Kidney epithelial cell (primary cell): ENCODE data around the gene GJA3. TPM values are rescaled to one million over a fixed set of nuclear protein-coding genes. Genes with fewer than 3 reads are reported as not detected.
A peak's percentile ranks its signal among the peaks of the same experiment; 100 is the strongest.

ENCODE experiments used
- DNase-seq: peaks from one replicate; pipeline ENCODE4 v3.0.0-alpha.2; 2010; ENCODE audit warnings: low read depth
- H3K27me3 ChIP-seq: 2 replicates; pipeline ENCODE4 v1.6.0; 2011; ENCODE audit warnings: low read length; ENCODE audit not compliant: control insufficient read depth, insufficient read depth
- H3K36me3 ChIP-seq: 2 replicates; pipeline ENCODE4 v1.5.1; 2011; ENCODE audit warnings: low read length; ENCODE audit not compliant: control insufficient read depth, insufficient read depth
- H3K4me3 ChIP-seq: 2 replicates; pipeline ENCODE4 v1.5.1; 2011; ENCODE audit warnings: low read depth, mild to moderate bottlenecking, control low read depth, low read length
- total RNA-seq: library from RNA; depleted of rRNA; stranded (reverse); fragments of >200 nt; gene quantifications from 2 replicates; pipeline ENCODE4 v1.2.3, GENCODE V29; 2015
- TF ChIP-seq, protein P1 (sequence below): IDR thresholded peaks from 2 replicates; pipeline ENCODE4 v1.5.1; 2011; ENCODE audit warnings: mild to moderate bottlenecking, moderate library complexity, low read length, control low read depth, inconsistent platforms; ENCODE audit not compliant: insufficient read depth, poor library complexity, severe bottlenecking

The GJA3 gene
- total RNA-seq, 1 donor from 2014 or later, result 1.0 TPM

DNA sequence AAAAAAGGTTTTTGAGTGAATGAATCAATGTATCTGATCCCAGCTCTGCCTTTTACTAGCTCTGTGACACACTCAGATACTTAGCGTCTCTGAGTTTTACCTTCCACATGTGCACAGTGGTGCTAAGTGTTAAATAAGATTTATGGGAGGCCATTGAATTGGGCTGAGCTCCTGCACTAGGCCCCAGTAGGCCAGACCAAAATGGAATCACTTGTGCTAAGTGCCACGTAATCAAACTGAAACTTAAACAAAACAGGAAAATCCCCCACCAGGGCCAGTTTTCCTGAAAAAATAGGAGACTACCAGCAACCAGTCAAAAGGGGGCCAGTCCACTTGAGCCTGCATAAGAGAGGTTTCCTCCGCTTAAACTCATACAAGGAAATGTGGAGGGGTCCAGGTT, 40.9 kb downstream of the GJA3 start:
- TF ChIP-seq, protein P1, sequence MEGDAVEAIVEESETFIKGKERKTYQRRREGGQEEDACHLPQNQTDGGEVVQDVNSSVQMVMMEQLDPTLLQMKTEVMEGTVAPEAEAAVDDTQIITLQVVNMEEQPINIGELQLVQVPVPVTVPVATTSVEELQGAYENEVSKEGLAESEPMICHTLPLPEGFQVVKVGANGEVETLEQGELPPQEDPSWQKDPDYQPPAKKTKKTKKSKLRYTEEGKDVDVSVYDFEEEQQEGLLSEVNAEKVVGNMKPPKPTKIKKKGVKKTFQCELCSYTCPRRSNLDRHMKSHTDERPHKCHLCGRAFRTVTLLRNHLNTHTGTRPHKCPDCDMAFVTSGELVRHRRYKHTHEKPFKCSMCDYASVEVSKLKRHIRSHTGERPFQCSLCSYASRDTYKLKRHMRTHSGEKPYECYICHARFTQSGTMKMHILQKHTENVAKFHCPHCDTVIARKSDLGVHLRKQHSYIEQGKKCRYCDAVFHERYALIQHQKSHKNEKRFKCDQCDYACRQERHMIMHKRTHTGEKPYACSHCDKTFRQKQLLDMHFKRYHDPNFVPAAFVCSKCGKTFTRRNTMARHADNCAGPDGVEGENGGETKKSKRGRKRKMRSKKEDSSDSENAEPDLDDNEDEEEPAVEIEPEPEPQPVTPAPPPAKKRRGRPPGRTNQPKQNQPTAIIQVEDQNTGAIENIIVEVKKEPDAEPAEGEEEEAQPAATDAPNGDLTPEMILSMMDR, result no peak
- no peaks in the 10 kb centered on the region for H3K36me3 ChIP-seq
- peak overlapping the region; percentile 38 for H3K4me3 ChIP-seq
- DNase-seq, result no peak
- H3K27me3 ChIP-seq, result no peaks in the 10 kb centered on the region

DNA sequence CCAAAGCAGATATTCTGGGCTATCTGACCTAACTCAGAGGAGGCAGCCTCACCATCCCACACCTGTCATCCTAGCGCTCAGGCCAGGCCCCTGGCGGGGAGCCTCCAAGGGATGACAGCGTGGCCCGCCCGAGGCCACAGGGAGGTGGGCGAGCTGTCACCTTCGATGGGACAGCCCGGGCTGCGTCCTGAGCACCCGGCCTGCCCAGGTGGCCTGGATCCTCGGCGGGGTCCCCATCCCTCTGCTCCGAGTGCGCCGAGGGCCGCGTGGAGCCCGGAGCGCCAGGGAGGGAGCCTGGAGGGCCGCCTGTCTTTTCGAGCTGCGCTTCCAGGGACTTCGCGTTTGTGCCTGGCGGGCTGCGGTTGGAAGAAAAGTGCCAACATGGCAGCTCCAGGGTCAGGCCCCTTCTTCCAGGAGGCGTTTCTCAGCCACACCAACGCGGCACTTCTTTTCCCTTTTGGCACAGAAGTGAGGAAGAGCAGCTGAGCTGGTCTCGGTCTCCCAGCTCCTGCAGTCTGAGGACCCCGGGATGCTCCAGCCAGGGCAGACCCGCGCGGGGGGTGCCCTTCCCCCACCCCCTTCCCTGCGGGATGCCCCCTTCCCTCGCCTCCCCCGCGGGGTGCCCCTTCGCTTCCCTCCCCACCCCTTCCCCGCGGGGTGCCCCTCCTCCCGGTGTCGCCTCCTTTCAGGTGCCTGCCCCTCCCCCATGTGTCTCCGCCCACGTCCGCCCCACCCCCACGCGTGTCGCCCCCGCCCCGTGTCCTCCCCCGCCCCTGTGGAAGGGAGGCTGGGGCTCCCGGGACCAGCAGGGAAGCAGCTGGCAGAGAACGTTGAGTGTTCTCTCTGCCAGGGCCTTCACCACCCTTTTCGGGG, 42.3 kb downstream of the GJA3 start:
- no peaks in the 10 kb centered on the region for H3K27me3 ChIP-seq
- TF ChIP-seq, protein P1, result no peak
- DNase-seq, result no peak
- no peaks in the 10 kb centered on the region for H3K36me3 ChIP-seq
- peak overlapping the region; percentile 40 for H3K4me3 ChIP-seq

DNA sequence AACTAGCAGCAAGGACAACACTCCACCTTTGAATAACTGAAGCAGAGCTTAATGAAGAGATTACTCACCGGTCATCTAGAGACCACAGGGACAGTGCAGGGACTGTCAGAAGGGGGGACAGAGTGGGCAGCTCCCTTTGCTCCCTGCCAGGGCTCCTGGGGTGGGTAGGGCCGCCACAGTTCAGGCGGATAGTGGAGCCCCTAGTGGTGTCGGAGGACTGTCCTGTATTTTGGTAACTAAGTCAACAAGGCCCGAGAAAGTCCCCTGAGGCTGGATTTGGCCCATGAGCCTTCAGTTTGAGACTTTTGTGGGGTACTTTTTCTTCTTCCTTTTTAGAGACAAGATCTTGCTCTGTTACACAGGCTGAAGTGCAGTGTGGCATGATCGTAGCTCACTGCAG, 44.6 kb downstream of the GJA3 start:
- TF ChIP-seq, protein P1, result no peak
- Histone ChIP-seq H3K4me3 (no peak overlapping the region), H3K36me3 (no peaks in the 10 kb centered on the region), H3K27me3 (no peaks in the 10 kb centered on the region)
- DNase-seq, result no peak

GRCh38 chr13:20114066-20114610, 46.7 kb downstream of the GJA3 start:
- Histone ChIP-seq H3K27me3 (no peaks in the 10 kb centered on the region), H3K36me3 (no peaks in the 10 kb centered on the region), H3K4me3 (no peak overlapping the region)
- no peak for DNase-seq
- TF ChIP-seq, protein P1, result no peak

DNA sequence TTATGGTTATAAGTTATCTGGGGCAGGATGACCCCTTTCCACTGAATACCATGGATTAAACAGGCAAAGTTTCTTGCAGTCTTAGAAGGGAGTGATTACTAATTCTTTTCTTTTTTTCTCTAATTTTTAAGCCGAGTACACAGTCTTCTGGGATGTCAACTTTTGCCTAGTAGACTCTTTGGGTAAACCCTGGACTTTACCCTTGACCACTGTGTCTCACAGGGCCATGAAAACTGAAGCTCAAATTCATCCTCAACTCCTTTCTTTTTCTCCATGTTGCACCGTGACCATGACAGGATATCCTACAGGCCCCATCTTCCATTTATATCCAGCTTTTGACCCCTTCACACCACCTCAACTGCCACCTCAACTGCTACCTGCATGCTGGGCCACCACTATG, 51.8 kb downstream of the GJA3 start:
- no peak for DNase-seq

More for the DNA sequence above, 51.8 kb downstream of the GJA3 start:
- Histone ChIP-seq H3K27me3 (peaks cover 3% of the 10 kb centered on the region), H3K36me3 (no peaks in the 10 kb centered on the region), H3K4me3 (no peak overlapping the region)
- TF ChIP-seq, protein P1, result no peak
